K562 (cell line): ENCODE results near the gene AAGAB. TPM values are rescaled to one million over a fixed set of nuclear protein-coding genes. Genes with fewer than 3 reads are reported as not detected.

Experiments
- ATF7 ChIP-seq: fragments of 450-650 bp; IDR thresholded peaks from 2 replicates; pipeline ENCODE4 v1.7.1; 2014; ENCODE audit warnings: mild to moderate bottlenecking, moderate library complexity
- CAMTA2 ChIP-seq: fragments of 250-450 bp; sonication (Bioruptor Pico); conservative IDR thresholded peaks from 2 replicates; pipeline ENCODE4 v1.5.1; 2022
- RAD51 ChIP-seq: fragments of 450-650 bp; IDR thresholded peaks from 2 replicates; pipeline ENCODE4 v1.7.1; 2016; ENCODE audit warnings: low read depth, mild to moderate bottlenecking, borderline replicate concordance
- SIN3A ChIP-seq, 2 experiments: fragments of 150-350 bp in 1 of 2; IDR thresholded peaks; 2 replicates each; pipeline ENCODE4 v1.6.1; 2011 to 2016; ENCODE audit warnings: borderline replicate concordance in 2 of 2, low read depth in 2 of 2, low read length in 2 of 2, mild to moderate bottlenecking in 2 of 2, moderate library complexity in 2 of 2; ENCODE audit not compliant: control insufficient read depth in 1 of 2
- SLC30A9 ChIP-seq: fragments of 250-450 bp; sonication (Bioruptor Pico); IDR thresholded peaks from 2 replicates; pipeline ENCODE4 v1.8.0; 2022; ENCODE audit warnings: mild to moderate bottlenecking, moderate library complexity
- TAF15 ChIP-seq: fragments of 200-400 bp; formaldehyde crosslinking; IDR thresholded peaks from 2 replicates; pipeline ENCODE4 v1.6.1; 2017; ENCODE audit warnings: mild to moderate bottlenecking, low read depth, low read length, moderate library complexity
- ZEB2 ChIP-seq: fragments of 450-650 bp; IDR thresholded peaks from 2 replicates; pipeline ENCODE4 v1.6.1; 2016
- ZFP30 ChIP-seq: fragments of 250-450 bp; sonication (Bioruptor Pico); IDR thresholded peaks from 2 replicates; pipeline ENCODE4 v1.8.0; 2022; ENCODE audit warnings: moderate library complexity, mild to moderate bottlenecking, inconsistent platforms, borderline replicate concordance
- ZNF175 ChIP-seq: fragments of 200-800 bp; sonication (Bioruptor generic); IDR thresholded peaks from 2 replicates; pipeline ENCODE4 v1.6.1; 2016; ENCODE audit warnings: low read depth, mild to moderate bottlenecking, missing genetic modification characterization, missing compliant biosample characterization
- ZNF347 ChIP-seq: fragments of 450-650 bp; formaldehyde crosslinking; IDR thresholded peaks from 2 replicates; pipeline ENCODE4 v1.4.0; 2020; ENCODE audit warnings: low read depth, mild to moderate bottlenecking, moderate library complexity
- ZNF584 ChIP-seq: fragments of 200-800 bp; sonication (Bioruptor generic); IDR thresholded peaks from 2 replicates; pipeline ENCODE4 v1.6.1; 2016; ENCODE audit warnings: low read depth, mild to moderate bottlenecking, missing genetic modification characterization, missing compliant biosample characterization
- ZNF699 ChIP-seq: fragments of 250-450 bp; sonication (Bioruptor Pico); IDR thresholded peaks from 2 replicates; pipeline ENCODE4 v1.8.0; 2021; ENCODE audit warnings: mild to moderate bottlenecking, moderate library complexity; ENCODE audit not compliant: insufficient replicate concordance
- polyA plus RNA-seq, 8 experiments: library from polyadenylated mRNA; depleted of rRNA in 4 of 8; stranded (reverse) in 5 of 8; unstranded in 3 of 8; fragments of >200 nt; fragmentation: Nextera tagmentation in 2 of 8; fragmentation: Illumina TruSeq in 1 of 8; extraction: Ambion mirVana in 2 of 8; extraction: Trizol in 1 of 8; gene quantifications; 2 replicates each; pipeline versions ENCODE4 v1.2.1 to v1.2.3, GENCODE V29; 2011 to 2014; ENCODE audit warnings: inconsistent platforms in 1 of 8, missing spikeins in 1 of 8
- total RNA-seq, 7 experiments: library from RNA; depleted of rRNA in 6 of 7; stranded (reverse); fragments of >200 nt in 6 of 7; fragmentation: Illumina TruSeq in 2 of 7; extraction: Trizol in 2 of 7; gene quantifications; 2 replicates each; pipeline versions ENCODE4 v1.2.1 to v1.2.3, GENCODE V29; 2011 to 2021; ENCODE audit warnings: low replicate concordance in 1 of 7
- TF ChIP-seq, protein P1 (sequence below): fragments of 250-450 bp; sonication (Bioruptor Pico); IDR thresholded peaks from 2 replicates; pipeline ENCODE4 v1.4.0; 2020; ENCODE audit warnings: mild to moderate bottlenecking, moderate library complexity
- TF ChIP-seq, protein P2 (sequence below): fragments of 250-450 bp; sonication (Bioruptor Pico); IDR thresholded peaks from 2 replicates; pipeline ENCODE4 v1.4.0; 2020; ENCODE audit warnings: borderline replicate concordance
- TF ChIP-seq, protein P3 (sequence below), 2 experiments: fragments of 450-650 bp; IDR thresholded peaks; 2 replicates each; pipeline ENCODE4 v1.6.1; 2018; ENCODE audit warnings: mild to moderate bottlenecking in 2 of 2, low read depth in 1 of 2; ENCODE audit not compliant: partially characterized antibody in 2 of 2
- TF ChIP-seq, protein P4 (sequence below): fragments of 250-450 bp; sonication (Bioruptor Pico); IDR thresholded peaks from 2 replicates; pipeline ENCODE4 v1.5.1; 2021; ENCODE audit warnings: mild to moderate bottlenecking
- TF ChIP-seq, protein P5 (sequence below): fragments of 450-650 bp; formaldehyde crosslinking; IDR thresholded peaks from 2 replicates; pipeline ENCODE4 v1.4.0; 2020; ENCODE audit warnings: mild to moderate bottlenecking

AAGAB gene
- total and polyA plus RNA-seq, 9 of the 15 experiments (the other 6 are each of a cell fraction or from before 2014, with no cell fraction given) = 17.8 to 109 (median 58.3) TPM

DNA sequence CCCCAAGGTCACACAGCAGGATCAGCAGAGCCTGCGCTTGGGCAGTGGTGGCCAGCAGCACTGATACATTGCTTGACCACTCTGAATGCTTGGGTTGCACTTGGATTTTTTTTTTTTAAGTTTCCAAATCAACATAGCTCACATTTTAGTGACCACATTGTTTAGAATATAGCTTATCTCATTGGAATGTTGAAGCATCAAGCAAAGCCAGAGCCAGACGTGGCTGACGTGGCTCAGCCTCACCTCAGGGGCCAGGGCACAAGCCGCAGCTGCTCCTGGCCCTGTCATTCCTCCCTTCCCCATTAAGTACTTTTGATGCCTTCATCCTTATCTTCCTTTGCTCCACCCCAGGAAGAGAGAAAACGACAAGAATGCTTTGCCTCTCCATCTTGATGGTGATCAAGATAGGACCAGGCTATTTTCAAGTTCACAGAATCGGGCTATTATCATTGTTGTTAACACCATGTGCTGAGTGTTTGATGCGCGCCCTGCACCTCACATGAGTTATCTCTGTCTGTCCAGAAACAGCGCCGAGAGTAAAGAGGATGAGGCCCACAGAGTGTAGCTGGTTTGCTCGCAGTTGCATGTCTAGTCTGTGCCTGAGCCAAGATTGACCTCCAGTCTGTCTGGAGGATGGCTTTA, 75.8 kb downstream of the AAGAB start (continued):
- TF ChIP-seq, protein P1, sequence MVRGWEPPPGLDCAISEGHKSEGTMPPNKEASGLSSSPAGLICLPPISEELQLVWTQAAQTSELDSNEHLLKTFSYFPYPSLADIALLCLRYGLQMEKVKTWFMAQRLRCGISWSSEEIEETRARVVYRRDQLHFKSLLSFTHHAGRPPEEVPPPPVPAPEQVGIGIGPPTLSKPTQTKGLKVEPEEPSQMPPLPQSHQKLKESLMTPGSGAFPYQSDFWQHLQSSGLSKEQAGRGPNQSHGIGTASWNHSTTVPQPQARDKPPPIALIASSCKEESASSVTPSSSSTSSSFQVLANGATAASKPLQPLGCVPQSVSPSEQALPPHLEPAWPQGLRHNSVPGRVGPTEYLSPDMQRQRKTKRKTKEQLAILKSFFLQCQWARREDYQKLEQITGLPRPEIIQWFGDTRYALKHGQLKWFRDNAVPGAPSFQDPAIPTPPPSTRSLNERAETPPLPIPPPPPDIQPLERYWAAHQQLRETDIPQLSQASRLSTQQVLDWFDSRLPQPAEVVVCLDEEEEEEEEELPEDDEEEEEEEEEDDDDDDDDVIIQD = no peak
- no peak for TF ChIP-seq ZNF584
- no peak for TF ChIP-seq RAD51
- no peak for TF ChIP-seq ZNF347 (CRISPR knock-in tag)
- TF ChIP-seq, protein P2, sequence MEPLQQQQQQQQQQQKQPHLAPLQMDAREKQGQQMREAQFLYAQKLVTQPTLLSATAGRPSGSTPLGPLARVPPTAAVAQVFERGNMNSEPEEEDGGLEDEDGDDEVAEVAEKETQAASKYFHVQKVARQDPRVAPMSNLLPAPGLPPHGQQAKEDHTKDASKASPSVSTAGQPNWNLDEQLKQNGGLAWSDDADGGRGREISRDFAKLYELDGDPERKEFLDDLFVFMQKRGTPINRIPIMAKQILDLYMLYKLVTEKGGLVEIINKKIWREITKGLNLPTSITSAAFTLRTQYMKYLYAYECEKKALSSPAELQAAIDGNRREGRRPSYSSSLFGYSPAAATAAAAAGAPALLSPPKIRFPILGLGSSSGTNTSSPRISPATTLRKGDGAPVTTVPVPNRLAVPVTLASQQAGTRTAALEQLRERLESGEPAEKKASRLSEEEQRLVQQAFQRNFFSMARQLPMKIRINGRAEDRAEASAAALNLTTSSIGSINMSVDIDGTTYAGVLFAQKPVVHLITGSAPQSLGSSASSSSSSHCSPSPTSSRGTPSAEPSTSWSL (CRISPR knock-in tag) = no peak
- TF ChIP-seq SLC30A9 (CRISPR knock-in tag) = no peak
- no peak for TF ChIP-seq SIN3A (IDR thresholded peaks at IDR 0.05; ENCODE audit: borderline replicate concordance in 2 of 2, control insufficient read depth in 1 of 2, low read depth in 2 of 2, low read length in 2 of 2)
- peak; percentile 70; the same call in 1 of the 2 replicates for TF ChIP-seq ATF7
- TF ChIP-seq ZNF699 = no peak
- TF ChIP-seq, protein P3, sequence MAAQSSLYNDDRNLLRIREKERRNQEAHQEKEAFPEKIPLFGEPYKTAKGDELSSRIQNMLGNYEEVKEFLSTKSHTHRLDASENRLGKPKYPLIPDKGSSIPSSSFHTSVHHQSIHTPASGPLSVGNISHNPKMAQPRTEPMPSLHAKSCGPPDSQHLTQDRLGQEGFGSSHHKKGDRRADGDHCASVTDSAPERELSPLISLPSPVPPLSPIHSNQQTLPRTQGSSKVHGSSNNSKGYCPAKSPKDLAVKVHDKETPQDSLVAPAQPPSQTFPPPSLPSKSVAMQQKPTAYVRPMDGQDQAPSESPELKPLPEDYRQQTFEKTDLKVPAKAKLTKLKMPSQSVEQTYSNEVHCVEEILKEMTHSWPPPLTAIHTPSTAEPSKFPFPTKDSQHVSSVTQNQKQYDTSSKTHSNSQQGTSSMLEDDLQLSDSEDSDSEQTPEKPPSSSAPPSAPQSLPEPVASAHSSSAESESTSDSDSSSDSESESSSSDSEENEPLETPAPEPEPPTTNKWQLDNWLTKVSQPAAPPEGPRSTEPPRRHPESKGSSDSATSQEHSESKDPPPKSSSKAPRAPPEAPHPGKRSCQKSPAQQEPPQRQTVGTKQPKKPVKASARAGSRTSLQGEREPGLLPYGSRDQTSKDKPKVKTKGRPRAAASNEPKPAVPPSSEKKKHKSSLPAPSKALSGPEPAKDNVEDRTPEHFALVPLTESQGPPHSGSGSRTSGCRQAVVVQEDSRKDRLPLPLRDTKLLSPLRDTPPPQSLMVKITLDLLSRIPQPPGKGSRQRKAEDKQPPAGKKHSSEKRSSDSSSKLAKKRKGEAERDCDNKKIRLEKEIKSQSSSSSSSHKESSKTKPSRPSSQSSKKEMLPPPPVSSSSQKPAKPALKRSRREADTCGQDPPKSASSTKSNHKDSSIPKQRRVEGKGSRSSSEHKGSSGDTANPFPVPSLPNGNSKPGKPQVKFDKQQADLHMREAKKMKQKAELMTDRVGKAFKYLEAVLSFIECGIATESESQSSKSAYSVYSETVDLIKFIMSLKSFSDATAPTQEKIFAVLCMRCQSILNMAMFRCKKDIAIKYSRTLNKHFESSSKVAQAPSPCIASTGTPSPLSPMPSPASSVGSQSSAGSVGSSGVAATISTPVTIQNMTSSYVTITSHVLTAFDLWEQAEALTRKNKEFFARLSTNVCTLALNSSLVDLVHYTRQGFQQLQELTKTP (IDR thresholded peaks at IDR 0.05; ENCODE audit: low read depth in 1 of 2, partially characterized antibody in 2 of 2) = no peak
- TF ChIP-seq, protein P4, sequence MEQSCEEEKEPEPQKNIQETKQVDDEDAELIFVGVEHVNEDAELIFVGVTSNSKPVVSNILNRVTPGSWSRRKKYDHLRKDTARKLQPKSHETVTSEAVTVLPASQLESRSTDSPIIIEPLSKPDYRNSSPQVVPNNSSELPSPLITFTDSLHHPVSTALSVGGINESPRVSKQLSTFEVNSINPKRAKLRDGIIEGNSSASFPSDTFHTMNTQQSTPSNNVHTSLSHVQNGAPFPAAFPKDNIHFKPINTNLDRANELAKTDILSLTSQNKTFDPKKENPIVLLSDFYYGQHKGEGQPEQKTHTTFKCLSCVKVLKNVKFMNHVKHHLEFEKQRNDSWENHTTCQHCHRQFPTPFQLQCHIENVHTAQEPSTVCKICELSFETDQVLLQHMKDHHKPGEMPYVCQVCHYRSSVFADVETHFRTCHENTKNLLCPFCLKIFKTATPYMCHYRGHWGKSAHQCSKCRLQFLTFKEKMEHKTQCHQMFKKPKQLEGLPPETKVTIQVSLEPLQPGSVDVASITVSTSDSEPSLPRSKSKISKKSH = no peak
- 0 out of 2 replicates have a peak, but pooled peaks have one; percentile 60 for TF ChIP-seq ZNF175 (CRISPR knock-in tag)
- TF ChIP-seq ZFP30 = no peak
- no peak for TF ChIP-seq TAF15
- TF ChIP-seq ZEB2 = peak; percentile 78; the same call in 1 of the 2 replicates
- TF ChIP-seq, protein P5, sequence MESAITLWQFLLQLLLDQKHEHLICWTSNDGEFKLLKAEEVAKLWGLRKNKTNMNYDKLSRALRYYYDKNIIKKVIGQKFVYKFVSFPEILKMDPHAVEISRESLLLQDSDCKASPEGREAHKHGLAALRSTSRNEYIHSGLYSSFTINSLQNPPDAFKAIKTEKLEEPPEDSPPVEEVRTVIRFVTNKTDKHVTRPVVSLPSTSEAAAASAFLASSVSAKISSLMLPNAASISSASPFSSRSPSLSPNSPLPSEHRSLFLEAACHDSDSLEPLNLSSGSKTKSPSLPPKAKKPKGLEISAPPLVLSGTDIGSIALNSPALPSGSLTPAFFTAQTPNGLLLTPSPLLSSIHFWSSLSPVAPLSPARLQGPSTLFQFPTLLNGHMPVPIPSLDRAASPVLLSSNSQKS = no peak
- TF ChIP-seq CAMTA2 (CRISPR knock-in tag) = no peak
